MM.1S (cell line): ENCODE measurements around the gene SFXN1.

Source experiments
- DNase-seq: peaks from one replicate; pipeline ENCODE4 v3.0.0-alpha.2; 2015
- H2AFZ ChIP-seq: fragments of 300-600 bp; sonication (generic); 2 replicates; pipeline ENCODE4 v1.6.0; 2016; ENCODE audit warnings: antibody characterized with exemption, low read length
- H3F3A ChIP-seq: fragments of 300-600 bp; sonication (generic); 2 replicates; pipeline ENCODE4 v1.6.1; 2016; ENCODE audit warnings: mild to moderate bottlenecking, antibody characterized with exemption, low read length, moderate library complexity, mixed read lengths; ENCODE audit not compliant: insufficient read depth
- H3K27ac ChIP-seq: fragments of 300-600 bp; sonication (generic); 2 replicates; pipeline ENCODE4 v1.5.1; 2016; ENCODE audit warnings: mild to moderate bottlenecking, low read length
- H3K27me3 ChIP-seq: fragments of 300-600 bp; sonication (generic); replicated peaks from 2 replicates; pipeline ENCODE4 v1.6.0; 2016; ENCODE audit warnings: low read length; ENCODE audit not compliant: insufficient read depth
- H3K36me3 ChIP-seq: fragments of 300-600 bp; sonication (generic); replicated peaks from 2 replicates; pipeline ENCODE4 v1.6.1; 2016; ENCODE audit warnings: mild to moderate bottlenecking, low read length, mixed read lengths; ENCODE audit not compliant: insufficient read depth
- H3K4me1 ChIP-seq: fragments of 300-600 bp; sonication (generic); 2 replicates; pipeline ENCODE4 v1.6.1; 2016; ENCODE audit warnings: low read length, mixed read lengths
- H3K4me2 ChIP-seq: fragments of 300-600 bp; sonication (generic); 2 replicates; pipeline ENCODE4 v1.6.0; 2016; ENCODE audit warnings: low read depth, low read length
- H3K4me3 ChIP-seq: fragments of 300-600 bp; sonication (generic); 2 replicates; pipeline ENCODE4 v1.5.1; 2016; ENCODE audit warnings: low read length, mixed read lengths
- H3K79me2 ChIP-seq: fragments of 300-600 bp; sonication (generic); 2 replicates; pipeline ENCODE4 v1.6.1; 2016; ENCODE audit warnings: mixed run types, low read length, mixed read lengths
- H3K9ac ChIP-seq: fragments of 300-600 bp; sonication (generic); 2 replicates; pipeline ENCODE4 v1.6.1; 2016; ENCODE audit warnings: low read length, mixed read lengths
- H3K9me2 ChIP-seq: fragments of 300-600 bp; sonication (generic); replicated peaks from 2 replicates; pipeline ENCODE4 v1.6.1; 2016; ENCODE audit warnings: mild to moderate bottlenecking, low read length, mixed read lengths; ENCODE audit not compliant: insufficient read depth
- H3K9me3 ChIP-seq: fragments of 300-600 bp; sonication (generic); replicated peaks from 2 replicates; pipeline ENCODE4 v1.6.1; 2016; ENCODE audit warnings: mild to moderate bottlenecking, low read length, mixed read lengths; ENCODE audit not compliant: insufficient read depth
- H4K20me1 ChIP-seq: fragments of 300-600 bp; sonication (generic); 2 replicates; pipeline ENCODE4 v1.6.1; 2016; ENCODE audit warnings: mild to moderate bottlenecking, low read length, moderate library complexity, mixed read lengths; ENCODE audit not compliant: insufficient read depth
- EZH2 ChIP-seq: fragments of 300-600 bp; sonication (generic); optimal IDR thresholded peaks from 2 replicates; pipeline ENCODE3; 2017; ENCODE audit warnings: low read depth, mild to moderate bottlenecking, antibody characterized with exemption, low read length, mixed read lengths
- EZH2phosphoT487 ChIP-seq: fragments of 300-600 bp; sonication (generic); IDR thresholded peaks from 2 replicates; pipeline ENCODE4 v1.6.1; 2018; ENCODE audit warnings: antibody characterized with exemption, low read length
- TF ChIP-seq, protein P1 (sequence below): fragments of 300-600 bp; sonication (generic); IDR thresholded peaks from 2 replicates; pipeline ENCODE4 v1.5.1; 2016; ENCODE audit warnings: antibody characterized with exemption, low read length, mixed read lengths

SFXN1 gene

DNA sequence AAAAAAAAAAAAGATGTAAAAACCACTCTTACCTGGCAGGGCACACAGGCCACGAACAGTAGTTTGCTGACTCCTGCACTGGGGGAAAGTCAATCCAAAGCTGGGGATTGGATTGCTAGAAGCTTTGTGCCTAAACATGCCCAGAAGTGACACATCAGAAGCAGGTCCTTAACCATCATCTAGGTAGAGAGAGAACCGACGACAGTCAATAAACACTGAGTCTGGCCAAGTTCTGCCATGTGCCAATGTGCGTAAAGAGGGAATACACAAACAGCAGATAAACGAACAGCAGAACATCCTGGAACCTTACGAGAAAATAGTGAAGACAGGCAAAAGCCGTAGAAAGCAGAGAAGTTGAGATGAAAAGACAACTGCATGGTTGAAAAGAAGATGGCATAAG, 14.9 kb downstream of the SFXN1 start:
- Histone ChIP-seq H3F3A (no peaks in the 10 kb centered on the region), H3K9ac (no peak overlapping the region), H4K20me1 (peaks cover 26% of the 10 kb centered on the region), H3K36me3 (peaks cover 13% of the 10 kb centered on the region), H2AFZ (no peak overlapping the region), H3K27ac (no peak overlapping the region), H3K4me3 (no peak overlapping the region), H3K9me3 (no peaks in the 10 kb centered on the region), H3K4me2 (no peak overlapping the region), H3K27me3 (no peaks in the 10 kb centered on the region), H3K9me2 (no peaks in the 10 kb centered on the region), H3K4me1 (no peaks in the 10 kb centered on the region), H3K79me2 (peaks cover 92% of the 10 kb centered on the region)
- TF ChIP-seq, protein P1, sequence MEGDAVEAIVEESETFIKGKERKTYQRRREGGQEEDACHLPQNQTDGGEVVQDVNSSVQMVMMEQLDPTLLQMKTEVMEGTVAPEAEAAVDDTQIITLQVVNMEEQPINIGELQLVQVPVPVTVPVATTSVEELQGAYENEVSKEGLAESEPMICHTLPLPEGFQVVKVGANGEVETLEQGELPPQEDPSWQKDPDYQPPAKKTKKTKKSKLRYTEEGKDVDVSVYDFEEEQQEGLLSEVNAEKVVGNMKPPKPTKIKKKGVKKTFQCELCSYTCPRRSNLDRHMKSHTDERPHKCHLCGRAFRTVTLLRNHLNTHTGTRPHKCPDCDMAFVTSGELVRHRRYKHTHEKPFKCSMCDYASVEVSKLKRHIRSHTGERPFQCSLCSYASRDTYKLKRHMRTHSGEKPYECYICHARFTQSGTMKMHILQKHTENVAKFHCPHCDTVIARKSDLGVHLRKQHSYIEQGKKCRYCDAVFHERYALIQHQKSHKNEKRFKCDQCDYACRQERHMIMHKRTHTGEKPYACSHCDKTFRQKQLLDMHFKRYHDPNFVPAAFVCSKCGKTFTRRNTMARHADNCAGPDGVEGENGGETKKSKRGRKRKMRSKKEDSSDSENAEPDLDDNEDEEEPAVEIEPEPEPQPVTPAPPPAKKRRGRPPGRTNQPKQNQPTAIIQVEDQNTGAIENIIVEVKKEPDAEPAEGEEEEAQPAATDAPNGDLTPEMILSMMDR = no peak
- TF ChIP-seq EZH2phosphoT487 = no peak
- TF ChIP-seq EZH2 = no peak
- no peak for DNase-seq

DNA sequence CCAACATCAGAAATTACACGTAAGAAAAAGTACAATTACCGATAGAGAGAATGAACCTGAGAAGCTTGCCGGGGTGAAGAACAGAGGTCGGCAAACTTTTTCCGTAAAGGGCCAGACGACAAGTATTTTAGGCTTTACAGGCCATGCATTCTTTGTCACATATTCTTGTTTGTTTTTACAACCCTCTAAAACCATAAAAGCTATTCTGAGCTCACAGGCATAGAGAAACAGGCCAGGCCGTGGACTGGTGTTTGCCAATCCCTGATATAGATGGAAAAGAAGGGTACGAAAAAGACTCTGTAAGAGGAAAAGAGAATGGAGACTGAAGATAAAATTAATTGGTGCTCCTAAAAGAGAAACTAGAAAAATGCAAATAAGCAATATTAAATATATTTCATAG, 15.4 kb downstream of the SFXN1 start:
- no peak for DNase-seq
- peaks cover 14% of the 10 kb centered on the region for H3K36me3 ChIP-seq
- H3K9me2 ChIP-seq = no peaks in the 10 kb centered on the region
- no peak overlapping the region for H2AFZ ChIP-seq
- H3K4me2 ChIP-seq = no peak overlapping the region
- no peaks in the 10 kb centered on the region for H3K9me3 ChIP-seq
- peaks cover 24% of the 10 kb centered on the region for H4K20me1 ChIP-seq
- H3K27me3 ChIP-seq = no peaks in the 10 kb centered on the region
- no peak overlapping the region for H3K9ac ChIP-seq
- TF ChIP-seq EZH2phosphoT487 (no peak), EZH2 (no peak)
- TF ChIP-seq, protein P1 = no peak
- no peaks in the 10 kb centered on the region for H3F3A ChIP-seq
- H3K4me3 ChIP-seq = no peak overlapping the region
- H3K79me2 ChIP-seq = peaks cover 92% of the 10 kb centered on the region
- no peaks in the 10 kb centered on the region for H3K4me1 ChIP-seq
- H3K27ac ChIP-seq = no peak overlapping the region

DNA sequence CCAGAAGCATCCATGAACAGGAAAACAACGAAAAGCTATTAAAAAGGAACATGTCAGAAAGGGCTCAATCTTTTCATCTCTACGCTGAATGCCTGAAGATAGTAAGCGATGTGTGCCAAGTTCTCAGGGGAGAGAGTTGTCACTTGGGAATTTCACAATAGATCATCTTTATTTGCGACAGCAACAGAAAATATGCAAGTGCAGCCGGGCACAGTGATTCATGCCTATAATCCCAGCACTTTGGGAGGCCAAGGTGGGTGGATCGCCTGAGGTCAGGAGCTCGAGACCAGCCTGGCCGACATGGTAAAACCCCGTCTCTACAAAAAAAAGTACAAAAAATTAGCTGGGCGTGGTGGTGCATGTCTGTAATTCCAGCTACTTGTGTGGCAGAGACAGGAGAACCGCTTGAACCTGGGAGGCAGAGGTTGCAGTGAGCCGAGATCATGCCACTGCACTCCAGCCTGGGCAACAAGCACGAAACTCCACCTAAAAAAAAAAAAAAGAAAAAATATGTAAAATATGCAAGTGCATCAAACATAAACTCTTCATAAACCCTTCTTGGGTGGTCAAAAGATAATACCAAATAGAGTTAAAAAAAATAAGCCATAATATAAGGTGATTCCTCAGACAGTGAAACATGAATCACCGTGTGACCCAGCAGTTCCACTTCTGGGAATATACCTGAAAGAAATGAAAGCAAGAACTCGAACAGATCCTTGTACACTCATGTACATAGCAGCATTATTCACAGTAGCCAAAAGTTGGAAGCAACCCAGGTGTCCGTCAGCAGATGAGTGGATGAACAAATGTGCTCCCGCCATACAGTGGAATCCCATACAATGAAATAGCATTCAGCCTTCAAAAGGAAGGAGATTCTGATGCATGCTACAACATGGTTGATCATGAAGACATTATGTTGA, 16.2 kb downstream of the SFXN1 start:
- no peak overlapping the region for H3K4me2 ChIP-seq
- no peak overlapping the region for H2AFZ ChIP-seq
- H3K36me3 ChIP-seq = peaks cover 14% of the 10 kb centered on the region
- no peak for DNase-seq
- no peaks in the 10 kb centered on the region for H3F3A ChIP-seq
- no peak overlapping the region for H3K9ac ChIP-seq
- no peaks in the 10 kb centered on the region for H3K4me1 ChIP-seq
- no peaks in the 10 kb centered on the region for H3K27me3 ChIP-seq
- TF ChIP-seq, protein P1 = no peak
- no peak for TF ChIP-seq EZH2phosphoT487
- TF ChIP-seq EZH2 = no peak
- H3K4me3 ChIP-seq = no peak overlapping the region
- peaks cover 17% of the 10 kb centered on the region for H4K20me1 ChIP-seq
- no peak overlapping the region for H3K27ac ChIP-seq
- H3K9me2 ChIP-seq = no peaks in the 10 kb centered on the region
- no peaks in the 10 kb centered on the region for H3K9me3 ChIP-seq
- peaks cover 91% of the 10 kb centered on the region for H3K79me2 ChIP-seq
